ENCODE results near the gene EPHB3.

DNA sequence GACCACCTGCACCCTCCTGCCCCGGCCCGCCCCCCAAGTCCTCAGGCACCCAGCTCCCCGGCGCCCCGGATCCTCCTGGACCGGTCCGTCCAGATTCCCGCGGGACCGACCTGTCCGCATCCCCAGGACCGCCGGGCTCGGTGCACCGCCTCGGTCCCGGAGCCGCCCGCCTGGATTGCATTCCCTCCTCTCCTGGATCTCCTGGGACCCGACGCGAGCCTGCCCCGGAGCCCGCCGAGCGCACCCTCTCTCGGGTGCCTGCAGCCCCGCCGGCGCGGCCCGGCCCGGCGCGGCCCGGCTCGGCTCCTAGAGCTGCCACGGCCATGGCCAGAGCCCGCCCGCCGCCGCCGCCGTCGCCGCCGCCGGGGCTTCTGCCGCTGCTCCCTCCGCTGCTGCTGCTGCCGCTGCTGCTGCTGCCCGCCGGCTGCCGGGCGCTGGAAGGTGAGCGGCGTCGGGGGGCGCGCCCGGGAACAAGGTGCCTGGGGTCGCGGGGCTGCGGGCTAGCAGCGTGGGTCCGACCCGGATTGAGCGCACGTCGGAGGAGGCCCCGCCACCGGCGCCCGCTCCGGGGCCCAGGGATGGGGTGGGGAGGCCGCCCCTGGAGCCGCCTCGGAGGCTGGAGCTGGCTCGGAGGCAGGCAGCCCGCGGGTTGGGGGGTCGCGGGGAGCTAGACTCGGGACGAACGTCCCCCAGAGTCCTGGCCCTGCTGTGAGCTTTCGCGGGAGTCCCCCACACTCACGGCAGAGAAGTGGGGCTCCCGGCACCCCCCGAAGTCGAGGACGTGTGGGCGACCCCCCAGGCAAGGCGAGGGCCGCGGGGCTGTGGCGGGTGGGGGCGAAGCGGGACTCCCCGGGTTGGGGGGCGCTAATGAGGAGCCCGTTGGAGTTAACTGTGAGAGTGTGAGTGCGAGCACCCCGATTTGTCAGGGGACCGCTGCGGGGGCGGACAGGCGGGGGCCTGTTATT, 610 bp downstream of the EPHB3 start:
- TF ChIP-seq, protein P1, sequence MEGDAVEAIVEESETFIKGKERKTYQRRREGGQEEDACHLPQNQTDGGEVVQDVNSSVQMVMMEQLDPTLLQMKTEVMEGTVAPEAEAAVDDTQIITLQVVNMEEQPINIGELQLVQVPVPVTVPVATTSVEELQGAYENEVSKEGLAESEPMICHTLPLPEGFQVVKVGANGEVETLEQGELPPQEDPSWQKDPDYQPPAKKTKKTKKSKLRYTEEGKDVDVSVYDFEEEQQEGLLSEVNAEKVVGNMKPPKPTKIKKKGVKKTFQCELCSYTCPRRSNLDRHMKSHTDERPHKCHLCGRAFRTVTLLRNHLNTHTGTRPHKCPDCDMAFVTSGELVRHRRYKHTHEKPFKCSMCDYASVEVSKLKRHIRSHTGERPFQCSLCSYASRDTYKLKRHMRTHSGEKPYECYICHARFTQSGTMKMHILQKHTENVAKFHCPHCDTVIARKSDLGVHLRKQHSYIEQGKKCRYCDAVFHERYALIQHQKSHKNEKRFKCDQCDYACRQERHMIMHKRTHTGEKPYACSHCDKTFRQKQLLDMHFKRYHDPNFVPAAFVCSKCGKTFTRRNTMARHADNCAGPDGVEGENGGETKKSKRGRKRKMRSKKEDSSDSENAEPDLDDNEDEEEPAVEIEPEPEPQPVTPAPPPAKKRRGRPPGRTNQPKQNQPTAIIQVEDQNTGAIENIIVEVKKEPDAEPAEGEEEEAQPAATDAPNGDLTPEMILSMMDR (IDR thresholded peaks at IDR 0.05): no peak
- TF ChIP-seq CEBPB (IDR thresholded peaks at IDR 0.05): no peak
- TF ChIP-seq NR3C1 (IDR thresholded peaks at IDR 0.05): no peak
- TF ChIP-seq POLR2A (IDR thresholded peaks at IDR 0.05; ENCODE audit: low read length): no peak
- no peak for TF ChIP-seq SMC3 (IDR thresholded peaks at IDR 0.05)
- no peak for TF ChIP-seq SREBF2 (IDR thresholded peaks at IDR 0.05)
- TF ChIP-seq, protein P2, sequence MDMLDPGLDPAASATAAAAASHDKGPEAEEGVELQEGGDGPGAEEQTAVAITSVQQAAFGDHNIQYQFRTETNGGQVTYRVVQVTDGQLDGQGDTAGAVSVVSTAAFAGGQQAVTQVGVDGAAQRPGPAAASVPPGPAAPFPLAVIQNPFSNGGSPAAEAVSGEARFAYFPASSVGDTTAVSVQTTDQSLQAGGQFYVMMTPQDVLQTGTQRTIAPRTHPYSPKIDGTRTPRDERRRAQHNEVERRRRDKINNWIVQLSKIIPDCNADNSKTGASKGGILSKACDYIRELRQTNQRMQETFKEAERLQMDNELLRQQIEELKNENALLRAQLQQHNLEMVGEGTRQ (IDR thresholded peaks at IDR 0.05): no peak
- TF ChIP-seq CHD4 (IDR thresholded peaks at IDR 0.05; ENCODE audit: borderline replicate concordance): no peak
- no peak for TF ChIP-seq RFX5 (IDR thresholded peaks at IDR 0.05)
- TF ChIP-seq, protein P3, sequence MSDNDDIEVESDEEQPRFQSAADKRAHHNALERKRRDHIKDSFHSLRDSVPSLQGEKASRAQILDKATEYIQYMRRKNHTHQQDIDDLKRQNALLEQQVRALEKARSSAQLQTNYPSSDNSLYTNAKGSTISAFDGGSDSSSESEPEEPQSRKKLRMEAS (IDR thresholded peaks at IDR 0.05): no peak
- TF ChIP-seq, protein P4, sequence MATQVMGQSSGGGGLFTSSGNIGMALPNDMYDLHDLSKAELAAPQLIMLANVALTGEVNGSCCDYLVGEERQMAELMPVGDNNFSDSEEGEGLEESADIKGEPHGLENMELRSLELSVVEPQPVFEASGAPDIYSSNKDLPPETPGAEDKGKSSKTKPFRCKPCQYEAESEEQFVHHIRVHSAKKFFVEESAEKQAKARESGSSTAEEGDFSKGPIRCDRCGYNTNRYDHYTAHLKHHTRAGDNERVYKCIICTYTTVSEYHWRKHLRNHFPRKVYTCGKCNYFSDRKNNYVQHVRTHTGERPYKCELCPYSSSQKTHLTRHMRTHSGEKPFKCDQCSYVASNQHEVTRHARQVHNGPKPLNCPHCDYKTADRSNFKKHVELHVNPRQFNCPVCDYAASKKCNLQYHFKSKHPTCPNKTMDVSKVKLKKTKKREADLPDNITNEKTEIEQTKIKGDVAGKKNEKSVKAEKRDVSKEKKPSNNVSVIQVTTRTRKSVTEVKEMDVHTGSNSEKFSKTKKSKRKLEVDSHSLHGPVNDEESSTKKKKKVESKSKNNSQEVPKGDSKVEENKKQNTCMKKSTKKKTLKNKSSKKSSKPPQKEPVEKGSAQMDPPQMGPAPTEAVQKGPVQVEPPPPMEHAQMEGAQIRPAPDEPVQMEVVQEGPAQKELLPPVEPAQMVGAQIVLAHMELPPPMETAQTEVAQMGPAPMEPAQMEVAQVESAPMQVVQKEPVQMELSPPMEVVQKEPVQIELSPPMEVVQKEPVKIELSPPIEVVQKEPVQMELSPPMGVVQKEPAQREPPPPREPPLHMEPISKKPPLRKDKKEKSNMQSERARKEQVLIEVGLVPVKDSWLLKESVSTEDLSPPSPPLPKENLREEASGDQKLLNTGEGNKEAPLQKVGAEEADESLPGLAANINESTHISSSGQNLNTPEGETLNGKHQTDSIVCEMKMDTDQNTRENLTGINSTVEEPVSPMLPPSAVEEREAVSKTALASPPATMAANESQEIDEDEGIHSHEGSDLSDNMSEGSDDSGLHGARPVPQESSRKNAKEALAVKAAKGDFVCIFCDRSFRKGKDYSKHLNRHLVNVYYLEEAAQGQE (IDR thresholded peaks at IDR 0.05): no peak
- no peak for TF ChIP-seq MAFK (IDR thresholded peaks at IDR 0.05; ENCODE audit: partially characterized antibody)
- no peak for TF ChIP-seq JUN (IDR thresholded peaks at IDR 0.05)
- TF ChIP-seq POLR2AphosphoS2 (conservative IDR thresholded peaks at IDR 0.05; ENCODE audit: low read length): no peak
